Nephron (organoid): Measurements from ENCODE around the gene BAG2.

Experiments
- H3K27ac Mint-ChIP-seq, 3 experiments: 2 replicates each; pipeline ENCODE4 v1.8.0; 2020; ENCODE audit warnings: mixed read lengths in 3 of 3, mild to moderate bottlenecking in 2 of 3, moderate library complexity in 1 of 3
- H3K27me3 Mint-ChIP-seq: 2 replicates; pipeline ENCODE4 v1.8.0; 2021; ENCODE audit warnings: low read depth, mild to moderate bottlenecking, moderate library complexity, mixed read lengths
- H3K36me3 Mint-ChIP-seq: 2 replicates; pipeline ENCODE4 v1.8.0; 2020; ENCODE audit warnings: low read depth, mixed read lengths
- H3K4me1 Mint-ChIP-seq: 2 replicates; pipeline ENCODE4 v1.8.0; 2020; ENCODE audit warnings: mixed read lengths
- H3K4me3 Mint-ChIP-seq, 3 experiments: 2 replicates each; pipeline ENCODE4 v1.8.0; 2020; ENCODE audit warnings: mild to moderate bottlenecking in 3 of 3, mixed read lengths in 3 of 3, moderate library complexity in 2 of 3
- H3K9me3 Mint-ChIP-seq: 2 replicates; pipeline ENCODE4 v1.8.0; 2020; ENCODE audit warnings: mixed read lengths
- CTCF ChIP-seq, 3 experiments: fragments of 200-600 bp; sonication (generic); IDR thresholded peaks; one replicate each; pipeline ENCODE4 v1.5.0; 2021; ENCODE audit warnings: antibody characterized with exemption in 3 of 3; ENCODE audit not compliant: unreplicated experiment in 3 of 3

The BAG2 gene

GRCh38 chr6:57177545-57178265 lies 5.6 kb downstream of the BAG2 start:
- H3K4me3 Mint-ChIP-seq: peak overlapping the region in 1 of 3 experiments; percentile 51
- no peak for TF ChIP-seq CTCF (IDR thresholded peaks at IDR 0.05; ENCODE audit: unreplicated experiment in 3 of 3)
- H3K27ac Mint-ChIP-seq: peak overlapping the region in 2 of 3 experiments; percentile 45 to 73
- H3K9me3 Mint-ChIP-seq: no peaks in the 10 kb centered on the region
- peaks cover 30% of the 10 kb centered on the region for H3K36me3 Mint-ChIP-seq
- peaks cover 77% of the 10 kb centered on the region for H3K4me1 Mint-ChIP-seq
- peaks cover 3% of the 10 kb centered on the region for H3K27me3 Mint-ChIP-seq

- Mint-ChIP-seq H3K4me3 (no peak overlapping the region), H3K4me1 (peaks cover 53% of the 10 kb centered on the region)
Measured at GRCh38 chr6:57180596-57180995, 8.5 kb downstream of the BAG2 start.

GRCh38 chr6:57182017-57182432 lies 9.9 kb downstream of the BAG2 start:
- peaks cover 44% of the 10 kb centered on the region for H3K4me1 Mint-ChIP-seq
- peak overlapping the region in 1 of 3 experiments; percentile 45 for H3K4me3 Mint-ChIP-seq
- peaks cover 50% of the 10 kb centered on the region for H3K36me3 Mint-ChIP-seq
- no peaks in the 10 kb centered on the region for H3K9me3 Mint-ChIP-seq
- no peak for TF ChIP-seq CTCF (IDR thresholded peaks at IDR 0.05; ENCODE audit: unreplicated experiment in 3 of 3)
- peak overlapping the region; percentile 55 to 89 (median 88) for H3K27ac Mint-ChIP-seq
- no peaks in the 10 kb centered on the region for H3K27me3 Mint-ChIP-seq

More at GRCh38 chr6:57180596-57180995, 8.5 kb downstream of the BAG2 start:
- Mint-ChIP-seq H3K27ac (peak overlapping the region in 2 of 3 experiments; percentile 9 to 88), H3K36me3 (peaks cover 45% of the 10 kb centered on the region), H3K27me3 (no peaks in the 10 kb centered on the region), H3K9me3 (no peaks in the 10 kb centered on the region)
- no peak for TF ChIP-seq CTCF (IDR thresholded peaks at IDR 0.05; ENCODE audit: unreplicated experiment in 3 of 3)

DNA sequence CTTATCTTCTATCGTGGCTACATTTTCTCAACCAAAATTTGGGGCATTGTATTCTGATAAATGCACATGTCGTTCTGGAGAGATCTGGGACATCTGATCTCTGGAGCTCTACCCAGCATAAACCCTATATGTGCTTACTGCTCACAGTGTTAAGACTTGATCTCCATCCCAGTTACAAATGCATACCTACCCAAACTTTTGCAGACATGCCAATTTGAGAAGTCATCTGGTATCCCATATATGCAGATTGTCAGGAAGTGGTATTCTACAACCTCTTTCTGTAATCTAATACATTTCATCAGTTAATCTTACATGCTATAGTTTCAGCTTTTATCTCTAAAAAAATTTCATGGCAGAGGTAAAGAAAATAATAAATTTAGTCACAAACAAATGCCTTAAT lies 11.2 kb downstream of the BAG2 start:
- H3K27ac Mint-ChIP-seq: no peak overlapping the region
- peaks cover 49% of the 10 kb centered on the region for H3K36me3 Mint-ChIP-seq
- H3K4me3 Mint-ChIP-seq: no peak overlapping the region
- no peaks in the 10 kb centered on the region for H3K9me3 Mint-ChIP-seq
- TF ChIP-seq CTCF (IDR thresholded peaks at IDR 0.05; ENCODE audit: unreplicated experiment in 3 of 3): no peak
- H3K4me1 Mint-ChIP-seq: peaks cover 35% of the 10 kb centered on the region
- no peaks in the 10 kb centered on the region for H3K27me3 Mint-ChIP-seq

DNA sequence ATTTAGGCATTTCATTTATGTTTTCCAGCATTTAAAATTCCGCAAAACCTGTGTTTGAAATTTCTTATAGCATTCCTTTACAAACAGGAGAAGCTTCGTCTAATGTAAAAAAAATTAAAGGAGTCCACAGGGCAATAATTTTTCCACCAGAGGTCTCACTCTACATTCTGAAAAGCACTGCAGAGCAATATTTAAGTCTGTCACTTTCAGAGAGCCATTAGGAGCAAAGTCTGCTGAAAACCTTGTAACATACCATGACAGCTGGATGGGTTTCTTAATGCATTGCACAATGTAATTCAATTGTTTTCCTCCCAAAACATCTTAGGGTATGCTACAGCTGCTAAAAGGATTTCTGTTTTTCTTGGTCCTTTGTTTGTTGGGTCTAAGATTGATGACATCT lies 18.0 kb downstream of the BAG2 start:
- H3K9me3 Mint-ChIP-seq: no peaks in the 10 kb centered on the region
- H3K27ac Mint-ChIP-seq: peak overlapping the region in 1 of 3 experiments; percentile 6
- H3K36me3 Mint-ChIP-seq: peaks cover 37% of the 10 kb centered on the region
- peaks cover 5% of the 10 kb centered on the region for H3K4me1 Mint-ChIP-seq
- H3K27me3 Mint-ChIP-seq: no peaks in the 10 kb centered on the region
- no peak overlapping the region for H3K4me3 Mint-ChIP-seq
- TF ChIP-seq CTCF (IDR thresholded peaks at IDR 0.05; ENCODE audit: unreplicated experiment in 3 of 3): peak; percentile 37 to 56 (median 49)

GRCh38 chr6:57193177-57193576 lies 21.1 kb downstream of the BAG2 start:
- Mint-ChIP-seq H3K36me3 (peaks cover 36% of the 10 kb centered on the region), H3K4me1 (peaks cover 5% of the 10 kb centered on the region), H3K27ac (peak overlapping the region in 1 of 3 experiments; percentile 24), H3K9me3 (no peaks in the 10 kb centered on the region), H3K4me3 (no peak overlapping the region), H3K27me3 (no peaks in the 10 kb centered on the region)
- TF ChIP-seq CTCF (IDR thresholded peaks at IDR 0.05; ENCODE audit: unreplicated experiment in 3 of 3): no peak
